Sigmoid colon (tissue), 7 donors: ENCODE data around the gene NAP1L1. TPM values are rescaled to one million over a fixed set of nuclear protein-coding genes. Genes with fewer than 3 reads are reported as not detected.

Source experiments
- DNase-seq: peaks from one replicate; pipeline ENCODE4 v3.0.0-alpha.2; 2019
- H3K27ac ChIP-seq, 4 donors: fragments of 200-600 bp; sonication (generic); one replicate each; pipeline ENCODE4 v1.5.1; 2016 to 2019; ENCODE audit warnings: mild to moderate bottlenecking in 1 of 4
- H3K27me3 ChIP-seq, 3 donors: fragments of 200-600 bp; sonication (generic); one replicate each; pipeline ENCODE4 v1.5.1; 2019; ENCODE audit warnings: mild to moderate bottlenecking in 1 of 3
- H3K36me3 ChIP-seq, 4 donors: fragments of 200-600 bp; sonication (generic); one replicate each; pipeline ENCODE4 v1.5.1; 2016 to 2019
- H3K4me1 ChIP-seq, 4 donors: fragments of 200-600 bp; sonication (generic); one replicate each; pipeline ENCODE4 v1.5.1; 2017 to 2019
- H3K4me3 ChIP-seq, 4 donors: fragments of 200-600 bp; sonication (generic); one replicate each; pipeline ENCODE4 v1.5.1; 2017 to 2019; ENCODE audit warnings: mild to moderate bottlenecking in 2 of 4, moderate library complexity in 1 of 4
- H3K9me3 ChIP-seq, 4 donors: fragments of 200-600 bp in 3 of 4; sonication (generic) in 3 of 4; one replicate each; pipeline versions ENCODE4 v1.5.1 to v1.6.1; 2013 to 2019
- EP300 ChIP-seq, 4 donors: sonication (generic); formaldehyde crosslinking; IDR thresholded peaks; one replicate each; pipeline ENCODE4 v1.6.1; 2017; ENCODE audit warnings: antibody characterized with exemption in 4 of 4
- POLR2A ChIP-seq, 2 donors: fragments of 450-650 bp; IDR thresholded peaks; one replicate each; pipeline ENCODE4 v1.6.1; 2016; ENCODE audit warnings: antibody characterized with exemption in 2 of 2, mild to moderate bottlenecking in 2 of 2, moderate library complexity in 2 of 2
- POLR2AphosphoS5 ChIP-seq, 4 donors: sonication (generic); formaldehyde crosslinking; IDR thresholded peaks; one replicate each; pipeline ENCODE4 v1.6.1; 2017; ENCODE audit warnings: antibody characterized with exemption in 4 of 4
- WGBS, 2 donors: extraction: QIAGEN DNeasy Blood & Tissue Kit; methylation state at CpG; one replicate each; pipeline ENCODE4 v1.1.7; 2013; 5-methylcytosine and 5-hydroxymethylcytosine counted together
- intact Hi-C: fragments of 100-400 bp; cut with DNase I; formaldehyde crosslinking; loops from one replicate; pipeline ENCODE4 v1.15.1; 2023
- polyA plus RNA-seq, 3 donors: library from polyadenylated mRNA; stranded (reverse); fragments of 200-250 nt; gene quantifications; one replicate each; pipeline ENCODE4 v1.2.3, GENCODE V29; 2013
- total RNA-seq, 4 donors: library from RNA; depleted of rRNA; stranded (reverse); fragments of >200 nt; gene quantifications; one replicate each; pipeline ENCODE4 v1.1.0, GENCODE V29; 2016
- TF ChIP-seq, protein P1 (sequence below), 4 experiments: fragments of 450-650 bp in 3 of 4; fragments of 200-600 bp in 1 of 4; IDR thresholded peaks; one replicate each; pipeline ENCODE4 v1.5.1; 2016 to 2019; ENCODE audit warnings: antibody characterized with exemption in 4 of 4, mild to moderate bottlenecking in 3 of 4, moderate library complexity in 2 of 4
- donor health status: healthy with polysubstance abuse.
- donor health status: Bipolar disorder and iron deficiency.
- donor health status: healthy.

Gene NAP1L1
- total and polyA plus RNA-seq, 7 donors, result 103 to 424 (median 321) TPM

GRCh38 chr12:76111209-76111749 is 26.8 kb upstream of the NAP1L1 start:
- H3K27ac ChIP-seq, result no peak overlapping the region
- DNase-seq, result no peak
- H3K4me1 ChIP-seq, result no peaks in the 10 kb centered on the region
- no peaks in the 10 kb centered on the region for H3K36me3 ChIP-seq
- WGBS, 2 donors, result no CpG with 5 or more reads among the region's 1 CpG
- no peak overlapping the region for H3K4me3 ChIP-seq
- TF ChIP-seq POLR2A (IDR thresholded peaks at IDR 0.05) (no peak), POLR2AphosphoS5 (IDR thresholded peaks at IDR 0.05) (no peak), EP300 (IDR thresholded peaks at IDR 0.05) (no peak)
- TF ChIP-seq, protein P1, sequence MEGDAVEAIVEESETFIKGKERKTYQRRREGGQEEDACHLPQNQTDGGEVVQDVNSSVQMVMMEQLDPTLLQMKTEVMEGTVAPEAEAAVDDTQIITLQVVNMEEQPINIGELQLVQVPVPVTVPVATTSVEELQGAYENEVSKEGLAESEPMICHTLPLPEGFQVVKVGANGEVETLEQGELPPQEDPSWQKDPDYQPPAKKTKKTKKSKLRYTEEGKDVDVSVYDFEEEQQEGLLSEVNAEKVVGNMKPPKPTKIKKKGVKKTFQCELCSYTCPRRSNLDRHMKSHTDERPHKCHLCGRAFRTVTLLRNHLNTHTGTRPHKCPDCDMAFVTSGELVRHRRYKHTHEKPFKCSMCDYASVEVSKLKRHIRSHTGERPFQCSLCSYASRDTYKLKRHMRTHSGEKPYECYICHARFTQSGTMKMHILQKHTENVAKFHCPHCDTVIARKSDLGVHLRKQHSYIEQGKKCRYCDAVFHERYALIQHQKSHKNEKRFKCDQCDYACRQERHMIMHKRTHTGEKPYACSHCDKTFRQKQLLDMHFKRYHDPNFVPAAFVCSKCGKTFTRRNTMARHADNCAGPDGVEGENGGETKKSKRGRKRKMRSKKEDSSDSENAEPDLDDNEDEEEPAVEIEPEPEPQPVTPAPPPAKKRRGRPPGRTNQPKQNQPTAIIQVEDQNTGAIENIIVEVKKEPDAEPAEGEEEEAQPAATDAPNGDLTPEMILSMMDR (IDR thresholded peaks at IDR 0.05), result no peak
- intact Hi-C loops, result no loop called here
- H3K27me3 ChIP-seq, result no peaks in the 10 kb centered on the region
- H3K9me3 ChIP-seq, result no peaks in the 10 kb centered on the region

DNA sequence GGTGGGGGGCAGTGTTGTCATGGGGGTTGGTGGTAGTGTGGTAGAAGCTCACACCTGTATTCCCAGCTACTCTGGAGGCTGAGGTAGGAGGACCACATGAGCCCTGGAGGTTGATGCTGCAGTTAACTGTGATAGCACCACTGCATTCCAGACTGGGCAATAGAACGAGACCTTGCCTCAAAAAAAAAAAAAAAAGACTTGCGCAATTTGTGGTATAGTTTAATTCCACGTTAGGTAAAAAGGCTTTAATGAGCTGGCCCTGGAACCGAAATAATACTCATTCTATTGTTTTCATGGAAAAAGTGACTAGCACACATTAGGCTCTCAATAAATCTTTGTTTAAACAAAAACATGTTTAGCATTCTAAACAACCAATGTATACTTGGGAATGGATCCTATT is 25.4 kb upstream of the NAP1L1 start:
- Histone ChIP-seq H3K9me3 (no peaks in the 10 kb centered on the region), H3K4me1 (no peaks in the 10 kb centered on the region), H3K36me3 (no peaks in the 10 kb centered on the region), H3K4me3 (no peak overlapping the region), H3K27ac (no peak overlapping the region), H3K27me3 (no peaks in the 10 kb centered on the region)
- no peak for TF ChIP-seq POLR2A (IDR thresholded peaks at IDR 0.05)
- TF ChIP-seq POLR2AphosphoS5 (IDR thresholded peaks at IDR 0.05), result no peak
- TF ChIP-seq, protein P1 (IDR thresholded peaks at IDR 0.05), result no peak
- no peak for TF ChIP-seq EP300 (IDR thresholded peaks at IDR 0.05)
- intact Hi-C loops, result no loop called here
- 52 to 72% methylated on average over 4 of the region's 4 CpGs for WGBS, 2 donors
- DNase-seq, result no peak

DNA sequence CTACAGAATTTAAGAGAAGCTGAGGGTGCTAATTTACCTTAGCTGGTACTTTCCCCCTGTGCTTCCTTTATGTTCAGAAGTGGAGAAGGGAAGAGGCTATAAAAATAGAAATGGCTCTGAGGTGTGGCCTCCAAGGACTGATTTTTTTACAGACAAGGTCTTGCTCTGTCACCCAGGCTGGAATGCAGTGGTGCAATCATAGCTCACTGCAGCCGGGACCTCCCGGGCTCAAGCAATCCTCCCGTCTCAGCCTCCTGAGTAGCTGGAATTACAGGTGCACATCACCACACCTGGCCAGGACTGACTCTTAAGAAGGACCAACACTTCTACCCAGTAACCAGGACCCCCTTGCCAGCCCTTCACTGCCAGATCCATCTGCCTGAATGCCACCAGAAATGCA is 23.9 kb upstream of the NAP1L1 start:
- Histone ChIP-seq H3K4me1 (no peaks in the 10 kb centered on the region), H3K9me3 (no peaks in the 10 kb centered on the region), H3K27me3 (no peaks in the 10 kb centered on the region), H3K4me3 (no peak overlapping the region), H3K36me3 (no peaks in the 10 kb centered on the region), H3K27ac (no peak overlapping the region)
- WGBS, 2 donors, result 21 to 62% methylated on average over 3 of the region's 3 CpGs
- no peak for DNase-seq
- TF ChIP-seq EP300 (IDR thresholded peaks at IDR 0.05) (no peak), POLR2A (IDR thresholded peaks at IDR 0.05) (no peak), POLR2AphosphoS5 (IDR thresholded peaks at IDR 0.05) (no peak)
- TF ChIP-seq, protein P1 (IDR thresholded peaks at IDR 0.05), result no peak
- intact Hi-C loops, result no loop called here

- H3K27ac ChIP-seq, result no peak overlapping the region
- no peaks in the 10 kb centered on the region for H3K4me1 ChIP-seq
- no peaks in the 10 kb centered on the region for H3K27me3 ChIP-seq
- no peak for DNase-seq
- H3K36me3 ChIP-seq, result no peaks in the 10 kb centered on the region
- TF ChIP-seq, protein P1 (IDR thresholded peaks at IDR 0.05), result no peak
- TF ChIP-seq POLR2A (IDR thresholded peaks at IDR 0.05) (no peak), EP300 (IDR thresholded peaks at IDR 0.05) (no peak)
- H3K9me3 ChIP-seq, result no peaks in the 10 kb centered on the region
- H3K4me3 ChIP-seq, result no peak overlapping the region
- WGBS, 2 donors, result 13 to 40% methylated on average over 3 of the region's 3 CpGs
- intact Hi-C loops, result no loop called here
These were observed 22.1 kb upstream of the NAP1L1 start for GRCh38 chr12:76106631-76107030.

DNA sequence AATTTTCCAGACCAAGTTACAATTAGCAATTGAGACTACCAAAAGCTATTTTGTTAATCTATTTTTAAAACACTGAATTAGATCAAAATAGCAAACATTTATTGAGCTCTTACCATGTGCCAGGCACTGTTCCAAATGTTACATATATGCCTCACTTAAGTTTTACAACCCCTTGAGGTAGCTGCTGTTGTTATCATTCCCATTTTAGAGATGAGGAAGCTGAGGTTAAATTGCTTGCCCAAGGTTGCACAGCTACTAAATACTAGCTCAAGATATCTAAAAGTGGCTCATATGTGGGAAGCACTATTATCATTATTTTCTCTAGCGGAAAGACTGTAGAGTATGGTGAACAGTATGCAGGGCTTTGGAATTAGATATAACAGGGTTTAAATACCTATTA is 19.5 kb upstream of the NAP1L1 start:
- intact Hi-C loops, result no loop called here
- DNase-seq, result no peak
- no peaks in the 10 kb centered on the region for H3K4me1 ChIP-seq
- no peaks in the 10 kb centered on the region for H3K9me3 ChIP-seq
- no peak overlapping the region for H3K27ac ChIP-seq
- no peaks in the 10 kb centered on the region for H3K36me3 ChIP-seq
- 95 to 97% methylated on average over 1 of the region's 1 CpG for WGBS, 2 donors
- no peak overlapping the region for H3K4me3 ChIP-seq
- no peaks in the 10 kb centered on the region for H3K27me3 ChIP-seq
- no peak for TF ChIP-seq POLR2AphosphoS5 (IDR thresholded peaks at IDR 0.05)
- TF ChIP-seq POLR2A (IDR thresholded peaks at IDR 0.05), result no peak
- TF ChIP-seq EP300 (IDR thresholded peaks at IDR 0.05), result no peak
- TF ChIP-seq, protein P1 (IDR thresholded peaks at IDR 0.05), result no peak
